ENCODE data around the gene PRKD1. TPM values are rescaled to one million over a fixed set of nuclear protein-coding genes. Genes with fewer than 3 reads are reported as not detected.

The PRKD1 gene
- polyA plus RNA-seq, 1 of the 3 experiments (the other 2 are of a cell fraction) = 0.07 TPM

GRCh38 chr14:29898470-29898869, 29.2 kb downstream of the PRKD1 start:
- H3K27ac ChIP-seq (ENCODE audit: low read depth in 2 of 2, low read length in 1 of 2) = no peak overlapping the region
- H3K4me2 ChIP-seq = no peak overlapping the region
- no peak overlapping the region for H2AFZ ChIP-seq (ENCODE audit: low read depth)
- WGBS (ENCODE audit: low lambda C conversion rate) = 4% methylated on average over 2 of the region's 2 CpGs
- H3K4me3 ChIP-seq (ENCODE audit: low read depth in 2 of 2, low read length in 1 of 2) = no peak overlapping the region
- H3K9me3 ChIP-seq = no peaks in the 10 kb centered on the region
- H4K20me1 ChIP-seq (ENCODE audit: insufficient read depth) = no peaks in the 10 kb centered on the region
- CTCF ChIA-PET = no interaction called here
- H3K9ac ChIP-seq = no peak overlapping the region
- H3F3A ChIP-seq (replicated peaks; ENCODE audit: insufficient read depth) = peaks cover 3% of the 10 kb centered on the region
- peaks cover 9% of the 10 kb centered on the region; the same call in 1 of the 2 replicates for H3K27me3 ChIP-seq (ENCODE audit: insufficient read depth)
- POLR2A ChIA-PET = no interaction called here
- TF ChIP-seq REST (IDR thresholded peaks at IDR 0.05; ENCODE audit: low read depth, low read length) = no peak
- TF ChIP-seq JUND (IDR thresholded peaks at IDR 0.05) = no peak
- TF ChIP-seq GATA2 (CRISPR knock-in tag; IDR thresholded peaks at IDR 0.05) = no peak
- TF ChIP-seq RFX5 (IDR thresholded peaks at IDR 0.05; ENCODE audit: low read length) = no peak
- no peak for TF ChIP-seq RAD21 (IDR thresholded peaks at IDR 0.05; ENCODE audit: low read length)
- TF ChIP-seq RXRA (IDR thresholded peaks at IDR 0.05; ENCODE audit: borderline replicate concordance, low read depth) = no peak
- TF ChIP-seq YY1 (IDR thresholded peaks at IDR 0.05; ENCODE audit: low read depth) = no peak
- no peak for TF ChIP-seq NRF1 (IDR thresholded peaks at IDR 0.05; ENCODE audit: low read depth, low read length)
- no peak for TF ChIP-seq FOXJ3 (CRISPR knock-in tag; IDR thresholded peaks at IDR 0.05)
- no peak for TF ChIP-seq ZBTB33 (IDR thresholded peaks at IDR 0.05; ENCODE audit: borderline replicate concordance, low read depth)
- no peak for TF ChIP-seq TAF1 (IDR thresholded peaks at IDR 0.05; ENCODE audit: borderline replicate concordance, low read depth, low read length)
- TF ChIP-seq SIN3A (IDR thresholded peaks at IDR 0.05; ENCODE audit: borderline replicate concordance, low read depth, low read length) = no peak
- TF ChIP-seq FOXM1 (IDR thresholded peaks at IDR 0.05; ENCODE audit: low read depth) = no peak
- no peak for DNase-seq
- H3K79me2 ChIP-seq (ENCODE audit: insufficient read depth) = no peaks in the 10 kb centered on the region
- no peaks in the 10 kb centered on the region for H3K36me3 ChIP-seq (replicated peaks in 1 of 2; ENCODE audit: control insufficient read depth in 1 of 2, insufficient read depth in 2 of 2, low read length in 1 of 2)
- no peaks in the 10 kb centered on the region for H3K4me1 ChIP-seq (ENCODE audit: control insufficient read depth in 1 of 2, insufficient read depth in 2 of 2, low read depth in 1 of 2, low read length in 1 of 2)
- H3K9me2 ChIP-seq = no peaks in the 10 kb centered on the region

GRCh38 chr14:29897181-29897580, 30.5 kb downstream of the PRKD1 start:
- H3K9me3 ChIP-seq = no peaks in the 10 kb centered on the region
- no peaks in the 10 kb centered on the region for H3K4me1 ChIP-seq (ENCODE audit: control insufficient read depth in 1 of 2, insufficient read depth in 2 of 2, low read depth in 1 of 2, low read length in 1 of 2)
- no peak for DNase-seq
- H4K20me1 ChIP-seq (ENCODE audit: insufficient read depth) = no peaks in the 10 kb centered on the region
- H3K4me3 ChIP-seq (ENCODE audit: low read depth in 2 of 2, low read length in 1 of 2) = no peak overlapping the region
- no peaks in the 10 kb centered on the region for H3K36me3 ChIP-seq (replicated peaks in 1 of 2; ENCODE audit: control insufficient read depth in 1 of 2, insufficient read depth in 2 of 2, low read length in 1 of 2)
- POLR2A ChIA-PET = no interaction called here
- TF ChIP-seq FOSL2 (IDR thresholded peaks at IDR 0.05; ENCODE audit: borderline replicate concordance, low read depth) (no peak), NRF1 (IDR thresholded peaks at IDR 0.05; ENCODE audit: low read depth, low read length) (no peak), CTCF (IDR thresholded peaks at IDR 0.05) (no peak), USF1 (IDR thresholded peaks at IDR 0.05; ENCODE audit: borderline replicate concordance, low read depth) (no peak), USF2 (IDR thresholded peaks at IDR 0.05; ENCODE audit: borderline replicate concordance, low read depth, low read length) (no peak), MXI1 (IDR thresholded peaks at IDR 0.05; ENCODE audit: low read depth, low read length) (no peak), TEAD4 (IDR thresholded peaks at IDR 0.05; ENCODE audit: borderline replicate concordance, insufficient read depth) (no peak)
- H3K9ac ChIP-seq = no peak overlapping the region
- no peaks in the 10 kb centered on the region for H3K9me2 ChIP-seq
- CTCF ChIA-PET = no interaction called here
- H3K27ac ChIP-seq (ENCODE audit: low read depth in 2 of 2, low read length in 1 of 2) = no peak overlapping the region
- no peak overlapping the region for H2AFZ ChIP-seq (ENCODE audit: low read depth)
- peaks cover 9% of the 10 kb centered on the region; the same call in 1 of the 2 replicates for H3K27me3 ChIP-seq (ENCODE audit: insufficient read depth)
- 14% methylated on average over 1 of the region's 1 CpG for WGBS (ENCODE audit: low lambda C conversion rate)
- peaks cover 3% of the 10 kb centered on the region for H3F3A ChIP-seq (replicated peaks; ENCODE audit: insufficient read depth)
- no peak overlapping the region for H3K4me2 ChIP-seq
- no peaks in the 10 kb centered on the region for H3K79me2 ChIP-seq (ENCODE audit: insufficient read depth)

All from SK-N-SH (cell line).